Smooth muscle cell of the brain vasculature (primary cell): Measurements from ENCODE around the gene IFNL2.
"Not testable (repeated sequence)": the region's sequence is repeated elsewhere in the genome, so short reads cannot be mapped to it uniquely, and the experiment has no call there.

Source experiments
- DNase-seq: peaks from one replicate; pipeline ENCODE4 v3.0.0-alpha.2; 2012; ENCODE audit warnings: low read depth, low spot score

The IFNL2 gene

GRCh38 chr19:39297931-39298634, 29.9 kb downstream of the IFNL2 start:
- DNase-seq = no peak

DNA sequence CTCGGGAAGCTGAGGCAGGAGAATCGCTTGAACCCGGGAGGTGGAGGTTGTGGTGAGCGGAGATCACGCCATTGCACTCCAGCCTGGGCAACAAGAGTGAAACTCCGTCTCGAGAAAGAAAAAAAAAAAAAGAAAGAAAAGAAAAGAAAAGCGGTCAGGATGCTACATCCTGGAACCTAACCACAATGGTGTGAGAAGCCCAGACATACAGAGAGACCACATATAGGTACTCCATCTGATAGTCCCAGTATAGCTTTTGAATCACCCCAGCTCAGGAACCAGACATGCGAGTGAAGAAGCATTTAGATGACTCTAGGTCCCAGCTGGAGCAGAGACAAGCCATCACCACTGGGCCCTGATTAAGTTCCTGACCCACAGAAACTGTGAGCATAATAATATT, 31.2 kb downstream of the IFNL2 start:
- no peak for DNase-seq

DNA sequence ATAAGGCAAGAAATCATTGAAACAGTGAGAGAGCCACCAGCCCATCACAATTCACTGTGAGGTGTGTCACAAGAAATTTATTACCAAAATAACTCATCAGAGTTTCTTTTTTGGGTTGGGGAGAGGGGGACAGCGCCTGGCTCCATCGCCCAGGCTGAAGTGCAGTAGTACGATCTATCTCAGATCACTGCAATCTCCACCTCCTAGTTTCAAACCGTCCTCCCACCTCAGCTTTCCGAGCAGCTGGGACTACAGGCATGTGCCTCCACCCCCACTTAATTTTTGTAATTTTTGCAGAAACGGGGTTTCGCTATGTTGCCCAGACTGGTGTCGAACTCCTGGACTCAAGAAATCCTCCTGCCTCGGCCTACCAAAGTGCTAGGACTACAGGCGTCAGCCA, 31.6 kb downstream of the IFNL2 start:
- no peak for DNase-seq

DNA sequence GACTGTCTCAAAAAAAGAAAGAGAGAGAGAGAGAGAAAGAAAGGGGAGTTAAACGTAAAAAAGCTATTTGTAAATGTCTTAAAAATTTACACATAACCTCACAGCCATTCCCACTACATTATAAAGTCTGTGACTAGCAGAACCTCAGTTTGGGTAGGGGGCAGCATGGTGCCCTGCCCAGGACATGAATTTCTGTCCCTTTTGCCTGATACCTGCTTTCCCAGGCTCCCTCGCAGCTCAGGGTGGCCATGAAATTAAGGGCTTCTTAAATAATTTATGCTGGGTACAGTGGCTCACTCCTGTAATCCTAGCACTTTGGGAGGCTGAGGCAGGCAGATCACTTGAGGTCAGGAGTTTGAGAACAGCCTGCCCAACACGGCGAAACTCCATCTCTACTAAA, 32.8 kb downstream of the IFNL2 start:
- no peak for DNase-seq

GRCh38 chr19:39301562-39301961, 33.4 kb downstream of the IFNL2 start:
- DNase-seq = no peak

GRCh38 chr19:39303373-39304184, 35.4 kb downstream of the IFNL2 start:
- no peak for DNase-seq

GRCh38 chr19:39304185-39304513, 36.0 kb downstream of the IFNL2 start:
- no peak for DNase-seq

DNA sequence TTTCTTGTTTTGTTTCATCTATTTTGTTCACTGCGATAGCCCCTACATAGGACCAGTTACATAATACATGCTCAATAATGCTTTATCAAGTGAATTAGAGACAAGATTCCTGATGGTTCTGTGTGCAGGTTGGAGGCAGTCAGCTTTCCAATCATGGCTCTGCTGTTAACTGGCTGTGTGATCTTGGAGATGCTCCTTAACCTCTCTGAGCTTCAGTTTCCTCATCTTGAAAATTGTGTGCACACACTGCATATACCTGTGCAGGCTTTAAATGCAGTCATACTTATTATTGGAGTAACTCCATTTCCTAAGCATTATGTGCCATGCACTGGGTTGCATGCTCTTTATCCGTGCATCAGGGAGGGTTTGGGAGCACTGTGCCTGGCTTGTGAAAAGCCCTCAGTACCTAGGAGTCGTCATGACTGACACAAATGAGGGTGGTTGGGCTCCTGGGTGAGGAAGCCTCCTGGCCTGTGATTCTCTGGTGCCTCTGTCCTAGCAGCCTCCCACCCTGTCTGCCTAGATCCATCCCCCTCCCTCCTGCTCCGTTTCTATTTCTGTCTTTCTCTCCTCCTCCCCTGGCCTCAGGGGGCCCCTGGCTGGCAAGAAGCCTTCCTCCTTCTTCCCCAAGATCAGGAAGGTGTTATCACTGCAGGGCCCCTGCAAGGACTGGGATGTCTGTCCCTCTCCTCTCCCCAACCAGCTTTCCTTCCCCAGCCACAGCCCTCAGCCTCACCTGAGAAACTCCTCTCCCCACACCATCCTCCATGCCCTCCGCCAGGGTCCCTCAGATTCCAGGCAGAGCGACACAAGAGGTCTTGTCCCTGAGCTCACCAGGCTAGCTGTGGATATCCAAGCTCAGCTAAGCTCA, 36.7 kb downstream of the IFNL2 start:
- DNase-seq = no peak

- DNase-seq = no peak
Measured at GRCh38 chr19:39306075-39306474, 37.9 kb downstream of the IFNL2 start.

DNA sequence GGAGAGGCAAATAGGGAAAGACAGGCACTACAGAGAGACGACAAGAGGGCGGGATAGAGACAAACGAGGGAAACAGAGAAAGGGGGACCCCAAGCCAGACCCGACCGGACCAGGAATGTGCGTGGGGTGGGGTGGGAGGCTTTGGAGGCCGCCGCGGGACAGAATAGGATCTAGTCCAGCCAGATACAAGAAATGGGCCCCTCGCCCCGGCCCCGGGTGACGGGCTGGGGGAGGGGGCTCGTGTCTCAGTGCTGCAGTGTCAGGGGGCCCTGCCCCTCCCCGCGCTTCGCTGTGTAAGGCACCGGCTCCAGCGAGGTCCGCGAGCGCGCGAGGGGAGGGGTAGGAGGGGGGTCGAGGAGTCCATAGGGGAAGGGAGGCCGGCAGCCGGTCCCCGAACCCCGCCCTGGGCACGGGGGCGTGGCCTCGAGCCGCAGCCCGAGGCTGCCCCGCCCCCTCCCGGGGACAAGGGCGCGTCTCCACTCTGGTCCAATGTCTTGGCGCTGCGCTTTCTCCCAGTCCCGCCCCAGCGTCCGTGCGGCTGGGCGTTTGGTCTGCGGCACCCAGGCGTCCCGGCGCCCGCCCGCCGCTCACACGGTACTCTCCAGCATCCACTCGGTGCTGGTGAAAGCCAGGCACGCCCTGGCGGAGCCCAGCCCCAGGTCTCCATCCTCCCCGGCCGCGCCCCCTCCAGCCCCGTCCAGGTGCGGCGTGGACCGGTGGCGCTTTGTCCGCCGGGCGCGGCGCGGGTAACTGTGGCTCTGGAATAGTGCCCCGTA, 39.0 kb downstream of the IFNL2 start:
- DNase-seq = no peak

DNA sequence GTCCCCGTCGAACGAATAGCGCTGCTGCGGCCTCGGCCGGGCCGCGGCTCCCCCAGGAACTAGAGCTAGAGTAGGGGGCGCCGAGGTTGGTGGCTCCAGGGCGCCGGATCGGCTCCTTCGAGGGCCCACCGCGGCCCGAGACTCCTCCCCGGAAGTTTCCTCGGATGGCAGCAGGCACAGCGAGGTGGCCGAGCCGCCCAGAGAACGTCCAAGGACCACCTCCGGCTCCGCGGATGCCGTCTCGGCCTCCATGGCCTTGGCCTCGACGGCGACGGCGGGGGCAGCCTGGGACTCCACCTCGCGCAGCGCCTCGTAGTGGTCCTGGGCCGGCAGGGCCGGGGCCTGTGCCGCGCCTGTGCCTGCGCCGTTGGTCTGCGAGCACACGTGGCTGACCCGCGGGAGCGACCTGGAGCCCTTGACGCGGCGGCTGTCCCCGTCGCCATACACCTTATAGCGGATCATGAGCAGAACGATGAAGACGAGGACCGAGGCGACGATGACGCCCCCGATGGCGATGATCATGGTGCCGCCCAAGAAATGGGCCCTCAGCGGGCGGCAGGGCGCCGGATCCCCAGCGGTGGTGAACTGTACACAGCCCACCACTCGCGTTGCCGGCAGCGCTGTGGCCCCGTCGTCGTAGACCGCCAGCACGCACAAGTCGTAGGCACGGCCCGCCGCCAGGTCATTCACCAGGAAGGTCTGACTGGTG, 39.8 kb downstream of the IFNL2 start:
- no peak for DNase-seq

DNA sequence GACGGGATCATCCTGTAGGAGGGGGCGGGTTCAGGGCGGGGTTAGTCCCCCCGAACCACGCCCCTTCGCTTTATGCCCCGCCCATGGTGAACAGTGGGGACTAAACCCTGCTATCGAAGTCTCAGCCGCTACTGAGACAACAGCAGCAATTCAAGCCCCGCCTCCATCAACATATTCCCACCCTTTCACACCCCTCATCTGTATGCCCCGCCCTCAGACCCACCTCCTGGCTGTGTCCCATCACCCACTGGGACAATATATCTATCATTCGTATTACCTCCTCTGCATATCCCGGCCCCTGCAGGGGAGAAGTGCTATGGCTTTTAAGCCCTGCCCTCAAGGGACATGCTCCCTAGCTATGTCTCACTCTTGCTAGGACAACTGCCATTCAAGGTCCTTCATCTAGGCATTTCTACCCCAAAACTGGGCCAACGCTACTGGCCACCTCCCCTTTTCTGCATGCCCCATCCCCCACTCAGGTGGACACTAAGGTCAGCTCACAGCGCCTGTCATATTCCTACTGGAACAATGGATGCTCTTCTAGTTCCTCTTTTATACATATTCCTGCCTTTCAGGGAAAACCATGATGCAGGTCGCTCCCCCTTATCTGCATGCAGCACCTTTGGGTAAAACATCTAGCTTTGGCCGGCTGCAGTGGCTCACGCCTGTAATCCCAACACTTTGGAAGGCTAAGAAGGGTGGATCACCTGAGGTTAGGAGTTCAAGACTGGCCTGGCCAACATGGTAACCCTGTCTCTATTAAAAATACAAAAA, 40.5 kb downstream of the IFNL2 start:
- DNase-seq = no peak

GRCh38 chr19:39309305-39309670, 41.1 kb downstream of the IFNL2 start:
- not testable (repeated sequence) for DNase-seq

- no peak for DNase-seq
Measured at GRCh38 chr19:39310558-39311311, 42.5 kb downstream of the IFNL2 start.

- no peak for DNase-seq
Measured at GRCh38 chr19:39314016-39314728, 46.0 kb downstream of the IFNL2 start.

- no peak for DNase-seq
Measured at GRCh38 chr19:39315933-39316332, 47.7 kb downstream of the IFNL2 start.

- DNase-seq = no peak
Measured at GRCh38 chr19:39316627-39317321, 48.6 kb downstream of the IFNL2 start.

GRCh38 chr19:39317476-39317875, 49.3 kb downstream of the IFNL2 start:
- DNase-seq = no peak
